IPS DF 6.9 (cell line): ENCODE results near the gene GALNTL6.

Source experiments
- DNase-seq: peaks from one replicate; pipeline ENCODE4 v3.0.0-alpha.2; 2013; ENCODE audit warnings: low read depth, low spot score
- H3K27ac ChIP-seq: one replicate; pipeline ENCODE4 v1.5.1; 2013; ENCODE audit warnings: low read length, control low read depth
- H3K27me3 ChIP-seq: 2 replicates; pipeline ENCODE4 v1.6.1; 2013; ENCODE audit warnings: mild to moderate bottlenecking, low read length; ENCODE audit not compliant: control insufficient read depth, insufficient read depth
- H3K36me3 ChIP-seq: 2 replicates; pipeline ENCODE4 v1.6.1; 2013; ENCODE audit warnings: low read length; ENCODE audit not compliant: control insufficient read depth, insufficient read depth
- H3K4me1 ChIP-seq: 2 replicates; pipeline ENCODE4 v1.6.1; 2013; ENCODE audit warnings: low read length; ENCODE audit not compliant: control insufficient read depth, insufficient read depth
- H3K4me3 ChIP-seq: 2 replicates; pipeline ENCODE4 v1.5.1; 2013; ENCODE audit warnings: mild to moderate bottlenecking, low read length
- H3K9me3 ChIP-seq: 2 replicates; pipeline ENCODE4 v1.6.1; 2013; ENCODE audit warnings: low read length, inconsistent platforms; ENCODE audit not compliant: control insufficient read depth, insufficient read depth
- WGBS: extraction: QIAGEN DNeasy Blood & Tissue Kit; methylation state at CpG from one replicate; pipeline ENCODE4 v1.1.7; 2013; ENCODE audit warnings: mixed read lengths, missing lambda C conversion rate; ENCODE audit not compliant: insufficient read length, insufficient coverage; 5-methylcytosine and 5-hydroxymethylcytosine counted together

Gene GALNTL6

DNA sequence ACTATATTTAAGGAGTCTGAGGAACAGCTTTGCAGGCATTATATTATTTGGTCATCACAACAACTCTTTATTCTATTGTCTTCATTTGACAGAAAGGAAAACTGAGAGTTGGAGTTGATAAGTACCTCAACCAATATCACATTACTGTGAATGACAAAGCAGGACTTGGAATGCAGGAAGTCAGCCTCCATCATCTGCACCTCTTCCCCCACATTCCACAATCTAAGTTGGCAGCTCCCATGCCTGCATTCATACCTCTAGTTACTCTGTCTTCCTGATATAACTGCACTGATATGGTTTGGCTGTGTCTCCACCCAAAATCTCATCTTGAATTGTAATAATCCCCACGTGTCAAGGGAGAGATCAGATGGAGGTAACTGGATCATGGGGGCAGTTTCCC lies 356.7 kb downstream of the GALNTL6 start:
- no peaks in the 10 kb centered on the region for H3K36me3 ChIP-seq
- H3K4me1 ChIP-seq = no peaks in the 10 kb centered on the region
- H3K4me3 ChIP-seq = no peak overlapping the region
- WGBS = no CpG with 5 or more reads among the region's 1 CpG
- no peak for DNase-seq
- H3K27ac ChIP-seq = no peak overlapping the region
- no peaks in the 10 kb centered on the region for H3K9me3 ChIP-seq
- H3K27me3 ChIP-seq = no peaks in the 10 kb centered on the region

DNA sequence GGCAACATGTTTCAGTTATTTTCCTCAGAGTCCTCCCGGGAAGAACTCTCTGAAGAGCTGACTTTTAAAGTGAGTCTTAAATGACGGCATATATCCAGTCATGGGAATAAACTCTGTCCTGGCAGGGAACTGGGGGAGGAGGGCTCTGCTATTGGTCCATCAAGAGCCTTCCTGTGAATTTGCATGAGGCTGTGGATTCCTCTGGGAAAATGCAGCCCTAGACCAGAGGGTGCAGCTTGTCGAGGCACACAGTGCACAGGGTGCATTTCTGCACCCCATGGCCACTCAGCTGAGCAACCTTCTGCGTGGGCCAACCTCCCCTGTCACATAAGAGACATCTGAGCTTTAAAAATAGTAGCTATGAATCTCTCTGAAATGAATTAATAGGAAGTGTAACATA lies 360.0 kb downstream of the GALNTL6 start:
- no peaks in the 10 kb centered on the region for H3K36me3 ChIP-seq
- no peak for DNase-seq
- H3K4me3 ChIP-seq = no peak overlapping the region
- H3K27me3 ChIP-seq = no peaks in the 10 kb centered on the region
- H3K9me3 ChIP-seq = no peaks in the 10 kb centered on the region
- no peaks in the 10 kb centered on the region for H3K4me1 ChIP-seq
- WGBS = no CpG with 5 or more reads among the region's 4 CpGs
- no peak overlapping the region for H3K27ac ChIP-seq

GRCh38 chr4:172177382-172177781 lies 364.2 kb downstream of the GALNTL6 start:
- Histone ChIP-seq H3K27ac (no peak overlapping the region), H3K4me3 (no peak overlapping the region), H3K9me3 (no peaks in the 10 kb centered on the region), H3K4me1 (no peaks in the 10 kb centered on the region), H3K27me3 (no peaks in the 10 kb centered on the region), H3K36me3 (no peaks in the 10 kb centered on the region)
- DNase-seq = no peak

DNA sequence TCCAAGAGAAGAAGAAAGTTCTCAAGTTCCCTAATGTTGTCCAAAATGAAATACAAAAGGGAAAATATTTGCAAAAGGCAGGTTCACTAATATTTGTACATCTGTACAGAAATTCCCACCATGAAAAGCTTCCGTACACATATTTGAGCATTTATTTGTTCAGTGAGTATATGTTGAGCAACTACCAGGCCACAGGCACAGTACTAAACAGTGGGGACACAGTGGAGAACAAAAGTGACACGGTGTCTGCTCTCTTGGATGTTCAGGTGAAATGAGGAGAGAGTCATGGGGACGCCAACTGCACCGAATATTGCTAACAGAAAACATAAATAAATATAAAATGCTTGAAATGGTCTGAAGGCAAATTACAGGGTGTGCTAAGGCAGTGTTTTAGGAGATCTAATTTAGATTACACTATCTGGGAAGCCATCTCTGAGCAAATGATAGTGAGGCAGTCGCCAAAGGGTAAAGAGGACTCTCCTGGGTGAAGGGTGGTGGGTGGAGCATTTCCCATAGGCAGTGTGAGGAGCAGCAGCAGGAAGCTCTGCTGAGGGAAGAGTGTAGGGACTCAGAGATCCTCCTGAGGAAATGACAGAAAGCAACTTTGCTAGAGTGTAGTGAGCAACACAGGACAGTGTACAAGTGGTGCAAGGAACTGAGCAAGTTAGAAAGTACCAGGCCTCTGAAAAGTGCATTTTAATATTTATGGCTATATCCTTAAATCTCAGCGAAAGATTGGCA lies 375.2 kb downstream of the GALNTL6 start:
- Histone ChIP-seq H3K36me3 (no peaks in the 10 kb centered on the region), H3K4me3 (no peak overlapping the region), H3K27ac (no peak overlapping the region), H3K4me1 (no peaks in the 10 kb centered on the region), H3K9me3 (no peaks in the 10 kb centered on the region; the same call in 1 of the 2 replicates), H3K27me3 (no peaks in the 10 kb centered on the region)
- no peak for DNase-seq
- WGBS = no CpG with 5 or more reads among the region's 6 CpGs

- H3K27me3 ChIP-seq = no peaks in the 10 kb centered on the region
- no peaks in the 10 kb centered on the region; the same call in 1 of the 2 replicates for H3K4me1 ChIP-seq
- DNase-seq = no peak
- no peaks in the 10 kb centered on the region for H3K36me3 ChIP-seq
- H3K9me3 ChIP-seq = no peaks in the 10 kb centered on the region
- no peak overlapping the region for H3K4me3 ChIP-seq
- no peak overlapping the region for H3K27ac ChIP-seq
Measured at GRCh38 chr4:172202480-172203076, 389.4 kb downstream of the GALNTL6 start.

DNA sequence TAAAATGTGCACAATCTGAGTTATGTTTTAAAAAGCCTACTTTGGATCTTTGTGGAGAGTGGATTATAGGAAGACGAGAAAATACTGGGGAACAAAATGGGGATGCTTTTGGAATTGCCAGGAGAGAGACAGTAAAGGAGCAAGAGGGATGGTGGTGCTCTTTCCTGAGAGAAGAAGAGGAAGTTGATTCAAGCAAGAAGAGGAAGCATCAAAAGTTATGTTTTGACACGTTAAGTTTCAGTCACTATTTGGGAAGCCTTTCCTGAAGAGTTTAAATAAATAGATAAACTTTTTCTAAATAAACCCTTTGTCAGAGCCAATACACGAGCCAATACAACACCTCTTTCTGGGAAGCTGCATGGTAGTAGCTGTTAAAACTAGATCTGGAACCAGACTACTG lies 394.1 kb downstream of the GALNTL6 start:
- H3K27me3 ChIP-seq = no peaks in the 10 kb centered on the region
- H3K4me1 ChIP-seq = no peaks in the 10 kb centered on the region
- H3K36me3 ChIP-seq = no peaks in the 10 kb centered on the region
- no peak overlapping the region for H3K4me3 ChIP-seq
- no peak for DNase-seq
- no CpG with 5 or more reads among the region's 3 CpGs for WGBS
- no peaks in the 10 kb centered on the region for H3K9me3 ChIP-seq
- no peak overlapping the region for H3K27ac ChIP-seq

DNA sequence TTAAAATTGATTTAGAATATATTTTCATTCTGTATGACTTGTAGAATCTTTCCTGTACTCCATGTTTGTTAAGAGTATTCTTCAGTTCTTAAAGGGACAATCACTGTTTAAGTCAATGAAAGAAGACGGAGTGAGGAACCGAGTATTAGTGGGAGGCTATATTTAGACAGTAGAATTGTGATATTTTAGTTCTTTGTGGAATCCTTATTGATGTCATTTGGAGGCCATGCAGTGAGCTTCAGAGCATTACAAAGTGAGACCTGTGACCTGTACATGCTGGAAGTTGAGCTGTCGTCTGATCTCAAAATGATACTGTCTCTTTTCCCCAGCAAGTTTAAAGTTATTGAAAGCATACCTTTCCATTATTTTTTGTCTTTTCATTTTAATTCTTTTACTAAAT lies 394.7 kb downstream of the GALNTL6 start:
- Histone ChIP-seq H3K27ac (no peak overlapping the region), H3K27me3 (no peaks in the 10 kb centered on the region), H3K36me3 (no peaks in the 10 kb centered on the region), H3K9me3 (no peaks in the 10 kb centered on the region), H3K4me3 (no peak overlapping the region), H3K4me1 (no peaks in the 10 kb centered on the region)
- no CpG with 5 or more reads among the region's 3 CpGs for WGBS
- DNase-seq = no peak

GRCh38 chr4:172220679-172221078 lies 407.5 kb downstream of the GALNTL6 start:
- no peaks in the 10 kb centered on the region for H3K27me3 ChIP-seq
- H3K4me3 ChIP-seq = no peak overlapping the region
- no peak overlapping the region for H3K27ac ChIP-seq
- no peaks in the 10 kb centered on the region for H3K36me3 ChIP-seq
- no peaks in the 10 kb centered on the region for H3K4me1 ChIP-seq
- DNase-seq = no peak
- H3K9me3 ChIP-seq = no peaks in the 10 kb centered on the region
- no CpG with 5 or more reads among the region's 1 CpG for WGBS

DNA sequence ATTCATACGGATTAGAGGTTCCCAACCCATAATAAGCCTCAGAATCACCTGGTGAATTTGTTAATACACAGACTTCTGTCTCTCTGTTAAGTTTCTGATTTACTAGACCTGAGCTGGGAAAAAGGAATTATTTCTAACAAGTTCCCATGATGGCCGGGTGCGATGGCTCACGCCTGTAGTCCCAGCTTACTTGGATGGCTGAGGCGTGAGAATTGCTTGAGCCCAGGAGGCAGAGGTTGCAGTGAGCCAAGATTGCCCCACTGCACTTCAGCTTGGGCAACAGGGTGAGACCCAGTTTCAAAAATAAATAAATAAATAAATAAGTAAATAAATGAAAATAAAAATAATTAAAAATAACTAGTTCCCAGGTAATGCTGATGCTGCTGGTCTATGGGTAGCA lies 412.3 kb downstream of the GALNTL6 start:
- Histone ChIP-seq H3K9me3 (no peaks in the 10 kb centered on the region), H3K4me3 (no peak overlapping the region), H3K36me3 (no peaks in the 10 kb centered on the region), H3K27me3 (no peaks in the 10 kb centered on the region), H3K4me1 (no peaks in the 10 kb centered on the region), H3K27ac (no peak overlapping the region)
- no CpG with 5 or more reads among the region's 5 CpGs for WGBS
- DNase-seq = no peak

DNA sequence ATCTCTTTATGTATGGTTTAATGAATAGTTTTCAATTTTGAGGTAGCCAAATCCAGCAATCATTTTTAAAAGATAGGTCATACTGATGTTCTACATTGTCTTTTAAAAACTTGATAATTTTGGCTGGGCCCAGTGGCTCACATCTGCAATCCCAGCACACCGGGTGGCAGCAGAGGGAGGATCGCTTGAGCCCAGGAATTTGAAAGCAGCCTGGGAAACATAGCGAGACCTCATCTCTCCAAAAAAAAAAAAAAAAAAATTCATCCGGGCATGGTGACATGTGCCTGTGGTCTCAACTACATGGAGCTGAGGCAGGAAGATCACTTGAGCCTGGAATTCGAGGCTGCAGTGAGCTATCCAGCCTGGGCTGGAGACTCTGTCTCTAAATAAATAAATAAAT lies 419.8 kb downstream of the GALNTL6 start:
- H3K36me3 ChIP-seq = no peaks in the 10 kb centered on the region
- DNase-seq = peak; percentile 16
- H3K27me3 ChIP-seq = no peaks in the 10 kb centered on the region
- no CpG with 5 or more reads among the region's 5 CpGs for WGBS
- no peak overlapping the region for H3K27ac ChIP-seq
- no peaks in the 10 kb centered on the region for H3K9me3 ChIP-seq
- H3K4me3 ChIP-seq = no peak overlapping the region
- no peaks in the 10 kb centered on the region for H3K4me1 ChIP-seq

DNA sequence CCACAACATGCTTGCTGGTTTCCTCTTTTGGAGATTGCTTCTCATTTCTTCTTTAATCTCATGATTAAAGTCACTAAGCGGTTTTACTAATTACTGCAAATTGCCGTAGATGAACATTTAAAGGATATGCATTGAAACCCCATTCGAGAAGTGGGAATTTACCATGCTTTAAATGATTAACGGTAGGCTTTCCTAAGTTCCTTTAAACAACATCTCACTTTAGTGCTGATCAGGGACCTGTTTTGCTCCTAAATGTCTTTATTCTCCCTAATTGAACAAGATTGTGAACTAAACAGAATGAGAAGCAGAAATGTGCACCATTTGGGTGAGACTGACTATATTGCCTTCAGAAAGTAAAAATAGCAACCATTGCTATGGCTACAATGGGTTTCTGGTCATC lies 430.3 kb downstream of the GALNTL6 start:
- H3K27ac ChIP-seq = no peak overlapping the region
- no peak for DNase-seq
- no peaks in the 10 kb centered on the region for H3K9me3 ChIP-seq
- H3K4me1 ChIP-seq = no peaks in the 10 kb centered on the region
- H3K36me3 ChIP-seq = no peaks in the 10 kb centered on the region
- no CpG with 5 or more reads among the region's 4 CpGs for WGBS
- H3K4me3 ChIP-seq = no peak overlapping the region
- H3K27me3 ChIP-seq = no peaks in the 10 kb centered on the region
